OCI-LY7 (cell line): ENCODE data around the gene MAML3.

ENCODE experiments used
- CTCF ChIP-seq: fragments of 200-600 bp; sonication (generic); conservative IDR thresholded peaks from 2 replicates; pipeline ENCODE4 v1.5.1; 2014; ENCODE audit warnings: mild to moderate bottlenecking, antibody characterized with exemption, low read length, moderate library complexity, mixed read lengths
- EZH2phosphoT487 ChIP-seq: fragments of 200-600 bp; sonication (generic); IDR thresholded peaks from 2 replicates; pipeline ENCODE4 v1.6.1; 2018; ENCODE audit warnings: low read depth, borderline replicate concordance, mild to moderate bottlenecking, mixed run types, antibody characterized with exemption, low read length, moderate library complexity, mixed read lengths

- no peak for TF ChIP-seq CTCF
- no peak for TF ChIP-seq EZH2phosphoT487
These were observed 94.8 kb downstream of the MAML3 start for GRCh38 chr4:140059159-140059558.
